ENCODE data around the gene QDPR.
A peak's percentile ranks its signal among the peaks of the same experiment; 100 is the strongest.
"Not testable (repeated sequence)": the region's sequence is repeated elsewhere in the genome, so short reads cannot be mapped to it uniquely, and the experiment has no call there.

Gene QDPR

DNA sequence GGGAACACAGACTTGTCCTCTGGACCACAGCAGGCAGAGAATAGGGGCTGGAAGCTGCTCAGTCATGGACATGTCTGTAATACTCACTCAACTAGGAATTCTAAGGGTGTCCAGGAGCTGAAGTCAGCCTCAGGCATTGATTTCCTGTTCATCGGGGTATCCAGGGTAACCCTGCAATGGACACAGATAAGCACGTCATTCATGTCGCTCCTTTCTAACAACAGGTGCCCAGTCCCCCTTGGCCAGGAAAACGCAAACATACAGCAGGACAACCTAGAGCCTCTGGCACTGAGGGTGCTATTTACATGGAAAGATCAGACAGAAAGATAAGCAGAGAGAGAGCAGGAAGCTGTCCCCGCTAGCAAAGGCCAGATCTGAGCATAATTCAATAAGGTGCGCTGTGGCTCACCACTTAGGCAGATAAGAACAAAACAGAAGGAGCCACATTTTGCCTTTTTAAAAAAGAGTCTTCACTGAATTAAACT, 21.3 kb downstream of the QDPR start:
- DNase-seq (ENCODE audit: low spot score): no peak

DNA sequence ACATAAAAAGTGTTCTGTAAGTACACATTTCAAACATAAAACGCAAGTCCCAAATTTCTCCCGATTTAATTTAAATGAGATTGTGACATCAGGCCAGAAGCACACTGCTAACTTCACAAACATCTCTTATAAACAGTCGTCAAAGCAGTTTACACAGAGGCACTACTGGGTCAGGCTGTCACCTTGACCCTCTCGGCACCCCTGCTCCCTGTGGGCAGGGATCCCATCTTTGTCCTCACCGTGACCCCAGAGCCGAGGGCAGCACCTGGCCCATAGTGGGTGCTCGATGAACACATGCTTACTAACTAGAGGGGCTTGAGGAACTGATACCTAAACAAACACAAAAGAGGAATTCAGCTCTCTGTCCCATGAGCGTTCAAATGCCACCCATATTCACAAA, 22.2 kb downstream of the QDPR start:
- DNase-seq (ENCODE audit: low spot score): no peak

DNA sequence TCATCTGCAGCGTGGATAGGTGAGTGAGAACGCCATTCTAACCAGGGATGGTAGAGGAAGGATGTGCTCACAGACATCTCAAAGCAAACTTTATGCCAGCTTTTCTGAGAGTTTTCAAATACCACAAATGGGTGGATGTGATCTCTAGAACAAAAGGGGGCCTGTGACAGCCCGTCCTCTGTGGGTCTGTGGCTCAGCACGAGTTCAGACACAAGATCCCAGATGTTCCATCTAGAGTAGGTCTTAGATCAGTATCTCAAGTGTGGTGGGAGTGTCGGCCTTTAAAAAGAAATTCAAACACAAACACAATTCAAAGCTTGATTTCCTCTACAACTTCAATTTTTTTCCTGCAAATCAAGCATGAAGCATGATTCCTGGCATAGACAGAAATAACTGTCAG, 22.8 kb downstream of the QDPR start:
- DNase-seq (ENCODE audit: low spot score): no peak

DNA sequence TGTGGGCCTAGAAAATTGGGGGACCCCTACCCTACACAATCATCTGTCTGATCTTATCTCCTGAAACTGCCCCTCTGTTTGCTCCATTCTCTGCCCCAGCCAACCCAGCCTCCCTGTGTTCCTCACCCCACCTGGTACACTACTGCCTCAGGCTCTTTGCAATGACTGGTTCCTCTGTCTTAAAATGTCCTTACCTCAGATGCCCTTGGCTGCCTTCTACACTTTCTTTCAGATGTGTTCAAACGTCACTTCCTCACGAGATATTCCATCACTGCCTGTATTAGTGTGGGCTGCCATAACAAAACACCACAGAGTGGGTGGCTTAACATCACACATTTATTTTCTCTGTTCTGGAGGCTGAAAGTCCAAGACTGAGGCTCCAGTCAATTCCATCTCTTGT, 29.2 kb downstream of the QDPR start:
- DNase-seq (ENCODE audit: low spot score): no peak

DNA sequence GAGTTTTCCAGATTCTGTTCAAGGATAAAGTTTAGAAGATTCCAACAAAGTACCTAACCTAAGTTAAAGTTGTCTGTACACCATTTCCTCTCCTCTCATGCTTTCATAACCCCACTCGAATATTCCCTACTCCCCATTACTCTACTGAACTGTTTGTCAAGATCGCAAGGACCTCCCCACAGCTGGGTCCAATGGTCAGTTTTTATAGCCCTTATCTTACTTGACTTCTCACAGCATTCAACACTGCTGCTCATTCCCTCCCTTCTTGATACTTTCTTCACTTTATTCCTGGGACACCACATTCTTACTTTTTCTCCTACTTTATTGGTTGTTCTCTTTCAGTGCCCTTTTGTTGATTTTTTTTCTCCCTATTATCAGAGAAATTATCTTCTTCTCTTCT, 30.9 kb downstream of the QDPR start:
- no peak for DNase-seq (ENCODE audit: low spot score)

DNA sequence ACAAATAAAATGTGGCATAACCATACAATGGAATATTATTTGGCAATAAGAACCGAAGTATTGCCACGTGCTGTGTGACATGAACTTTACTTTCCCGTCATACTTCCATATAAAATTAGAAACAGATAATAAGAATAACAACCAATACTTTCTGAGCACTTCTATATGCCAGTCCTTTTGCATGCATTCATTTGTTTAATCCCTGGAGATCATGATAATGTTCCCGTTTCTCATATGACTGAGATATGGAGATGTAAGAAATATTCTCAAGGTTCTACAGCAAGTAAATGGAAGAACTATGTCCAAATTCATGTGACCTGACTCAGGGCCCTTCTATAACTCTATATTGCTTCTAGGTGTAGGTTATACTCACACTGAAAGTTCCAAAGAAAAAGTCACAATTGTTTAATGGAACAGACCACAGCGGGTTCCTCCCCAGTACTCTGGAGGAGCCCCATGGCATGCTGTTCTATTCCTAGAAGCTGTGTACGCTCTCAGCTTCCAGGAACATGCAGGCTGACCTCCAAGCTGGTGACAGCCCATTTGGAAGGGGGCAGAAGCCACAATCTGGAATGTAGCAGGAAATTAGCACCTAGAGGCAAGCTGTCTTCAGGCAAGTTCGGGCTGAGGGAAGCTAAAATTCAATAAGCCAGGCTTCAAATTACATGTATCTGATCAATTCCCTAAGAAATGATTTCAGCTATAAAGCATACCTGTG, 31.5 kb downstream of the QDPR start:
- no peak for DNase-seq (ENCODE audit: low spot score)

DNA sequence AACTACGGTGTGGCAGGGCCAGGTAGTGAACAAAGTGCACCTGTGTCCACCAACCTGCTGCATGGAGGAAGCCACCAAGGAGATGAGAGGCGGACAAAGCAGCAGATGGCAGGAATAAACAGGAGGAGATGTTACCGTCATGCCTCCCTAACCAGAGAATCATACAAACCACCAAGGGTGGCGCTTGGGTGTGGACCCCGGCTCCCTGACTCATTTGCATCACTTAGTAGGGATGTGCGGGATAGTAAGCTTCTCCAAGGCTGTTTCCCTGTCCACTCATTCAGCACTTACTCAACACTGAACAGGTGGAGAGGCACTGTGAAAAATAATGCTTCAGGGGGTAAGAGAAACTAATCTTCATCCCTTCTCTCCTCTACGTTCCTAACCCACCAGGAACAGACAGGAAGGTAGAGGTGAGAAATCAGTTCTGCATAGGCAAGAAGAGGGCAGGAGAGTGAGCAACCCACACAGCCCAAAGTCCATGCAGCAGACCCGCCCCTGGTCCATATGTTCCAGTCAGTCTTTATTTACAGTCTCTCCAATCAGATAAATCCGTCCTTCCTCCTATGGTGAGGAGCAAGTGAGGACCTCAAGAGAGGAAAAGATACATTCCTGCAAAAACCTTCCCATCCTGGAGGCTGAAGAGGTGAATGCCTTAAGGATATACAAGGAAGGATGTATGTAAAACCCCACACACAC, 34.0 kb downstream of the QDPR start:
- DNase-seq (ENCODE audit: low spot score): no peak

DNA sequence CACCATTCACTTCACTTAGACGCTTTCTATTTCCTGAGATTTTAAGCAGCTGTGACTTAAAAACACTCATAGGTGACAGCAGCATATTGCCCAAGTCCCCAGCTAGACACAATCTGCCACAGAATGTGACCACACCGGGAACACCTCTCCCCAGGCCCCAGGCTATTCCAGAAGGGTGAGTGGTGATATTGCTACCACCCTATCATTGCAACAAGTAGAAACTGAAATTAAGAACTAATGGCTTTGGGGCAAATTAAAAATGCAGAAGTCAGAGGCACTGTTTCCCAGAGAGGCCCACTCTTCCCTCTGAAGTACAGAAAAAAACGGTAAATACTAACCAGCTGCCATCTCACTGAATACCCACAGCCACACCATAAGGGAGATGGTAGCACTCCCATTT, 35.0 kb downstream of the QDPR start:
- DNase-seq (ENCODE audit: low spot score): no peak

DNA sequence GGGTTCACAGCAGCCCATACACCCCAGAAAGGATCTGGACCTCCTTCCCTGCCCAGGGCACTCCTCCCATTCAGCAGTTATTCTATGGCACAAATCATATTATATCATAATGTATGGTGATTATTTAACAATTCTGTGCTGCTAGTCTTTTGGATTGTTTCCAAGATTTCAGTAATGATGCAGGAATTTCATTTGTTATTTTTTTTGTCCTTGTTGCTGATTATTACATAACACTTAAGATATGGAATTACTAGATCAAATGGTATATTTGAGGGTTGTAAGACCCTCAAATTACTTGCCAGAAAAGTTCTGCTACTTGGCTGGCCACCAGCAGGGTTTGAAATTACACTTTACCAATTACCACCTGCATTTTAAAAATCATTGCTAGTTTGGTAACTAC, 36.4 kb downstream of the QDPR start:
- DNase-seq (ENCODE audit: low spot score): no peak

DNA sequence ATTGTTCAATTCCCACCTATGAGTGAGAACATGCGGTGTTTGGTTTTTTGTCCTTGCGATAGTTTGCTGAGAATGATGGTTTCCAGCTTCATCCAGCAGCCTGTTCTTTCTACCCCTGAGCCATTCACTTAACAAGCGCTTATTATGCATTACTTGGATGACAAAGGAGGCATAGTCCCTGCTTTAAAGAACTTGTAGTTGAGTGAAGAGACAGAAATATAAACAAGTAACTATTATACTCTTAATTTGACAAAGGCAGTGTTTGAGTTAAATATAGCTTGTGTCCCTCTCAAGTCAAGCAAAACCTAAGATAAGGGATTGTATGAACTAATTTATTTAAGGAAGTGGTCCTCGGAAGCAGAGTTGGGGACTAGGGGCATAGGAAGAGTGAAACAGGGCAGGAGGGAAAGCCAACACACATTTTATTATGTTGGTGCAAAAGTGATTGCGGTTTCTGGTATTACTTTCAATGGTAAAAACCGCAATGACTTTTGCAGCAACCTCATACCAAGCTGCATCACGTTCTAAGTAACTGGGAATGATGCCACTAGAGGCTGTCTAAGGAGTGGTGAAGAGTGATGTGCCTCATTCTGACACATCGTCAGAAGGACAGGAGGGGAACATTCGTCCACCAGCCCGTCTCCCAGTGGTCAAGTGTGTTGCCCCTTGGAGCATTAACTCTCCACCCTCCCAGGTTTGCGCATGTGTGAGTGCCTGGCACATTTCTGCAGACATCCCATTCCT, 41.8 kb downstream of the QDPR start:
- no peak for DNase-seq (ENCODE audit: low spot score)

DNA sequence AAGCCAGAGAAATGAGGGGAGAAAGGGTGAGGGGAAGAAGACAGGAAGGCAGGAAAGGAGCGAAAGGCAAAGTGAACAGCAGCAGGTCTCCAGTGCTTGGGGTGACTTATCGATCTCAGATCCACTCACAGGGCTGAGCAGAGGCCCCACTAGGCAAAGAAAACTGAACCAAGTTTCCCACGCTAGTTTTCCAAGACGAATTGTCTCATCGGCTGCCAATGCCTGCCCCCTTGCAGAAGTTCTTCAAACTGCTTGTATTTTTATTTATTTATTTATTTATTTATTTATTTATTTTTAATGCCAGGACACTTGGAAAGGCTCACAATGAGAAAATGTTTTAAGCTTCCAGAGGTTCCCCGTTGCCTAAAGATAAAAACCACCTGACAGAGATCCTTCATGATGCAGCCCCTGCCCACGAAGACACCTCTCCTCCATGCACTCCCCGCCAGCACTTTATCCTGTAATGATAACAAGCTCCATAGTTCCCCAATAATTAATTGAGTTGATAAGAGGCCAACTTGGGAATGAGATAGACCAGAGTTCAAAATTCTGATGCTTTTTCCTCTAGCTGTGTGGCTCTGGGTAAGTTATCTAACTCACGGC, 43.2 kb downstream of the QDPR start:
- peak; percentile 41 for DNase-seq (ENCODE audit: low spot score)

DNA sequence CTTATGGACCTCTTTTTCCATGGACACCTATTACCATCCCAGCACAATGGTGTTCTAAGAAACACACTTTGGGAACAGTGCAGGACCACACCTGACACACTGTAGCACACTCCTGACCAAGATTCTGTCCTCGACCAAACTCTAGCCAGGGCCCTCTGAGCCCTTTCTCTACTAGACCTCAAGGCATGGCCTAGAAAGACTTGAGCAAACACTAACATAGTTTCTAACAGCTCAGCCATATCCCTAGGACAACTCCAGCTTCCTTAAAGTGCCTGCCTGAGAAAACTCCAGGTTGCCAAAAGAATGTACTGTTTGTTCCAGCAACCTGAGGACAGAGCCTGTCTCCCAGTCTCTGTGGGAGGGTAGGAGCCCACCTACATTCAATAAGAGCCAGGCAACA, 48.3 kb downstream of the QDPR start:
- DNase-seq (ENCODE audit: low spot score): no peak

DNA sequence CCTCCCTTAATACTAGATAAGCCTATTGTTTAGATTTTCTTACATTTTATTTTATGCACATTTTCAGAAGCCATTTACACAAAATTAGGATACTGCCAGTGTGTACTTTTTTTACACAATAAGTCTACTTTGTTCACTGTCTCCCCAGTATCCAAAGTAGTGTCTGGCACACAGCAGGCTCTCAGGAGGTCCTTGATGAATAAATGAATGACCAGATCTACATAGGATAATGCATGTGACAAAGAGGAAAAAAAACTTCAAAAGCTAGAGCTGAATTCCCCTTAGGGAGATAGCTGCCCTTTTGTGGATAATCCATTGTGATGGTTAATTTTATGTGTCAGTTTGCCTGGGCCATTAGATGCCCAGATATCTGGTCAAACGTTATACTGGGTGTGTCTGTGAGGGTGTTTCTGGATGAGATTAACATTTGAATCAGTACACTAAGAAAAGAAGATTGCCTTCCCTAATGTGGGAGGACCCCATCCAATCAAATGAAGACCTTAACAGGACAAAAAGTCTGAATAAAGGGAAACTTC, 61.6 kb downstream of the QDPR start:
- no peak for DNase-seq (ENCODE audit: low spot score)

DNA sequence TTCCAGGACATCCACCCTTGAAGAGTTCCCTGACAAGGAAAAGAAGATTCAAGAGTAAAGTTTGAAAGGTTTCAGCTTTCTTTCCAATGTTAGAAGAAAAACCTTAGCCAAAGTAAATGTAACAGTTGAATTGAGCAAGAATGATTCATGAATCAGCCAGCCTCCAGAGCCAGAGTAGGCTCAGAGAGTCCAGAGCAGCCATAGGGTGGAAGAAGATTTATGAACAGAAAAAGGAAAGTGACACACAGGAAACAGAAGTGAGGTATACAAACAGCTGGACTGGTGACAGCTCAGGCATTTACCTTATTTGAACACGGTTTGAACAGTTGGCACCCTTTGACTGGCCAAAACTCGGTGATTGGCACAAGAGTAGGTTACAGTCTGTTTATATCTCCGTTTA, 63.2 kb downstream of the QDPR start:
- DNase-seq (ENCODE audit: low spot score): no peak

DNA sequence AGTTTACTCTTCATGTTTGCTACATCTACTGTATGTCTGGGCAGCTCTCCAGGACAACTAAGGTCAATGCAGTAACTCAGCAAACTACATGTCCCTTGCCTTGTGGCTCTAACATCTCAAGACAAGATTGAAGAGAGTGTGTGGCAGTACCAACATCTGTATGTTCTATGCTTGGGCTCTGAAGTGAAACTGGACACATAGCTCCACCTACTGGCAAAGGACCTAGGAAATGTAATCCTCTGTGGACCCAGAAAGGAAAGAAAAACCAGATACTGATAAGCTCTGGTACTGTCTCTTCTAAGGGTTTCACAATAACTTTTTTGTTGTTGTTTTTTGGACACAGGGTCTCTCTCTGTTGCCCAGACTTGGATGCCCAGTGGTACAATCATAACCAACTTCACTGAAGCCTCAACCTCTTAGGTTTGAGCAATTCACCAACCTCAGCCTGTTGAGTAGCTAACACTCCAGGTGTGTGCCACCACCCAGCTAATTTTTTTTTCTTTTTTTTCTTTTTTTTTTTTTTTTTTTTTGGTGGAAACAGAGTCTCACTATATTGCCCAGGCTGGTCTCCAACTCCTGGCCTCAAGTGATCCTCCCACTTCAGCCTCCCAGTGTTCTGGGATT, 64.1 kb downstream of the QDPR start:
- DNase-seq (ENCODE audit: low spot score): peak; percentile 61

DNA sequence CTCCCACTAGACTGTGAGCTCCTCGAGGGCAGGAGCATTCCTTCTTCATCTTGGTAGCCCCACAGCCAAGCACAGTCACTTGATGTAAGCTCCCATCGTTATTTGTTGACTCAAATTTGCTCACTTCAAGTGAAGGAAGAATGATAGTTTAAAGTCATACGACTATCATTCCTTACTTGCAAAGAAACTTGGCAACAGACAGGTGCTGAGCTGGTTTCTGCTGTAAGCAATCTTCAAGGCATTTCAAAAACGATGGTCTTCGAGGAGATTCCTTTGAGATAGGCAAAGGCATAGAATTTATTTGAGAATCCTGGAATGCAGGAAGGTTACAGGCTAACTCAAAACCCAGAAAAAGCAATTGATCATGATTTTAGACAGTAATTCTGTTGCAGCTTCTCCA, 64.8 kb downstream of the QDPR start:
- DNase-seq (ENCODE audit: low spot score): no peak

DNA sequence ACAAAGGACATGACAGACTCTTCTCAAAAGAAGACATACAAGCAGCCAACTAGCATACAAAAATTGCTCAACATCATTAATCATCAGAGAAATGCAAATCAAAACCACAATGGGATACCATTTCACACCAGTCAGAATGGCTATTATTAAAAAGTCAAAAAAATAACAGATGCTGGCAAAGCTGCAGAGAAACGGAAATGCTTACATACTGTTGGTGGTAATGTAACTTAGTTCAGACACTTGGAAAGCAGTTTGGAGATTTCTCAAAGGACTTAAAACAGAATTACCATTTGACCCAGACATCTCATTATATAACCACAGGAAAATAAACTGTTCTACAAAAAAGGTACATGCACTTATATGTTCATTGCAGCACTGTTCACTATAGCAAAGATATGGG, 69.4 kb downstream of the QDPR start:
- not testable (repeated sequence) for DNase-seq (ENCODE audit: low spot score)

DNA sequence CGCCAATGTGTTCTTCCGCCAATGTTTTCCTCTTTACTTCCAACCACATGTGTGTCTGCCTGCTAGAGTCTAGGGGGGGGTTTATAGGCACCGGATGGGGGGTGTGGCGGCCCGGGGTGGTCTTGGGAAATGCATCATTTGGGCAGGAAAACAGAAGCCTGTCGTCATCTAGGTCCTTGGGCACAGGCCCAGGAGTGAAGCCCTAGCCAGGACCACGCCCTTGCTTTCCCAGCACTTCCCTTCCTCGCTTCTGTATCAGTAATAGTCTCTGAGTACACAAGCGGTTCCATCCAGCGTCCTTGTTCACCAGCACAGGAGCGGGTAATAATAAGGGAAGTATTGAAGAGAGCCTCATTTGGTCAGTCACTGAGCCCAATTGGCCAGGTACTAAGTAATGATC, 74.5 kb downstream of the QDPR start:
- DNase-seq (ENCODE audit: low spot score): no peak

DNA sequence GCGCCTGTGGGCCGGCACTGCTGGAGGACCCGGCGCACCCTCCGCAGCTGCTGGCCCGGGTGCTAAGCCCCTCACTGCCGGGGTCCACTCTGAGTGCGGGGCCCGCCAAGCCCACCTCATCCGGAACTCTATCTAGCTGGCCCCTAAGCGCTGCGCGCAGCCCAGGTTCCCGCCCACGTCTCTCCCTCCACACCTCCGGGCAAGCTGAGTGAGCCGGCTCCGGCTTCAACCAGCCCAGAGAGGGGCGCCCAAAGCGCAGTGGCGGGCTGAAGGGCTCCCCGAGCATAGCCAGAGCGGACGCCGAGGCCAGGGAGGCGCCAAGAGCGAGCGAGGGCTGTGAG, 75.2 kb downstream of the QDPR start:
- DNase-seq (ENCODE audit: low spot score): no peak
